DLD1 (cell line): ENCODE results near the gene SUB1.
"Not testable (repeated sequence)": the region's sequence is repeated elsewhere in the genome, so short reads cannot be mapped to it uniquely, and the experiment has no call there.

Experiments used
- in situ Hi-C: cut with HindIII; loops from 2 replicates; pipeline ENCODE4 v1.10.0; 2017; ENCODE audit warnings: low sequenced_read_pairs

The SUB1 gene

GRCh38 chr5:32598260-32598937 lies 13.0 kb downstream of the SUB1 start:
- in situ Hi-C loops, result no loop called here

DNA sequence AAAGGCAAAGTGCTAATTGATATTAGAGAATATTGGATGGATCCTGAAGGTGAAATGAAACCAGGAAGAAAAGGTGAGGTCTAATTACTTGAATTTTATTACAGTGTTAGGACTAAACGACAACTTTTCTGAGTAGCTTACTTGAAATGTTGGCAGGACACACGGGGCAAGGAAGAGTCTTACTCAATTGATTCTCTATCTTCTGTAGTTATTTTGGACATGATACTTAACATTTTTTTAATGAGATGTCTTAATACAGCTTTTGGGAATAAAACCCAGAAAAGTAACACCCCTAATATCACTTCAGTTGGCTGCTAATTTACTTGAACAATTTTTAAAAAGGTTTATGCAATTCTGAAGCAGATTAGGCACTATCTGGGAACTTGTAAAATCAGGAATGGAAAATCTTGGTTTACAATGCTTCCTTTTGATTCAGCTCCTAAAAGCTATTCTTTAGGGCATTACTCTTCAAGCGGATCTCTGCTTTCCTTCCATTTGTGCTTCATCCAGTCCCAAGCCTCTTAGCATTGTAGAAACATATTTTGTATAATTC lies 13.7 kb downstream of the SUB1 start:
- in situ Hi-C loops, result no loop called here

DNA sequence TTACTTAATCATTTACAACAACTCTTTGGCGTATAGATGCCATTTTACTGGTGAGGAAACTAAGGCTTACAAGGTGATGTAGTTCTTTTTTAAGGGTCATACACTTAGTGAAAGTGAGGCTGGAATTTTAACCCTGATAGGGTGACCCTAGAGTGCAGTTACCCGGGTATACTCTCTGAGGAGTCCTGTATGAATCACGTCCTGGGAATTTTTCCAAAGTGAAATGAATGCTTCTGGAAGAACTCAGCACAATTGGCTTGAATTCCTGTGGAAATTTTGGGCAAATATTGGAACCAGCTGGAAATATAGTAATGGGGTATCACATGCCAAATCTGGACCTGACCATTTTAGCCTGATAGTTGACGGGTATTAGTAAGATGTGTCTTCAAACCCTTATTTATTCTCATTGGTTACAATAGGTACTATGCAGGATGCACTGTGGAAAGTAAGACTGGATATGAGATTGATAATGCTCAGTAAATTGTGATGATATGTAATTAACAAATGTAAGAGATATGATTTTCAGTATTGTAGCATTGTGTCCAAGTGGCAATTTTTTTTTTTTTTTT lies 14.8 kb downstream of the SUB1 start:
- in situ Hi-C loops, result no loop called here

DNA sequence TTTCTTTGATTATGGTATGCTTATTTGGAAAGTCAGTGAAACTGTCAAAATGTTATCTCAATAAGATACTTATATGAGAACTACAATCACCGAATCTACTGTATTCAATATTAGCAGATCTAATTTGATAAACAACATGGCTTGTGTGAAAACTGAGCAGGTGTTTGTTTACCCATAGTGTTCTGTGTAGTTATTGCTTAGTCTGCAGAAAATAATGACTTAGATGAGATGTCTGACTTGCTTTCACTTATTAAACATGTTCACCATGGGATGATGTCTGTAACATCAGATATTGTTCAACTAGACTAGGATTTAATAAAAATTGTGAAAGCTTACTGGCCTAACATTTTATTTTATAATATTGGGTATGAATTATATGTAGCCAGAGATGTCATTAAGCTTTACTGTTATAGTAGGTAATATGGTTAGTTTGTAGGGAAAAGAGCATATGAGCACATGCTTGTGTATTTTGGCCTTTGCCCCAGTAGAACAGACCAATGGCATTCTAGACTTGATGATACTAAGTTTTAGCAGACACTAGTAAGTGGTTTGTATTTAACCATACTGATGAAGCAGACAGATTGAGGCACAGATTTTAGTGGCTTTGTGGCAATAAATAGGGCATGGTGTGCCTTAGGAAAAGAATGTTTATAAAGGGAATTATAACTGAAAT lies 16.4 kb downstream of the SUB1 start:
- in situ Hi-C loops, result no loop called here

GRCh38 chr5:32602906-32603305 lies 17.5 kb downstream of the SUB1 start:
- in situ Hi-C loops, result no loop called here

GRCh38 chr5:32604800-32605765 lies 19.7 kb downstream of the SUB1 start:
- in situ Hi-C loops, result no loop called here

DNA sequence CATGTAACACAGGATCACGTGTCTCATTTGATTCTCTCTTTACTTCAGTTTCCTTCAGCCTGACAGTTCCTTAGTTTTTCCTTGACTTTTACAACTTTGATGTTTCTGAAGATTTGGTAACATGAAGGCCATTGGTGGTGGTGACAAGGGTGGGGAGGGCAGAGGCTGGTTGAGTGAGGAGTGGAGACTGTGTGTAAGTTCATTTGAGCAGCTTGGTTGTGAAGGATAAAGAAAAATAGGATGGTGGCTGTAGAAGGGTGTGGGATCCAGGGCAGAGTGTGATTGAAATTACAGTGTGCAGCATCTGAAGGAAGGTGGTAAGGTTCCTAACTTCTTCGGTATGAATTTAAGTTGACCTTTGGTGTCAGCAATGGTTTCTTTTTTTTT lies 20.4 kb downstream of the SUB1 start:
- in situ Hi-C loops, result no loop called here

- in situ Hi-C loops, result no loop called here
These were observed 27.0 kb downstream of the SUB1 start for GRCh38 chr5:32612134-32612888.

- in situ Hi-C loops, result no loop called here
These were observed 27.8 kb downstream of the SUB1 start for GRCh38 chr5:32613050-32613672.

- in situ Hi-C loops, result no loop called here
These were observed 29.9 kb downstream of the SUB1 start for GRCh38 chr5:32615236-32615635.

- in situ Hi-C loops, result no loop called here
These were observed 33.6 kb downstream of the SUB1 start for GRCh38 chr5:32618962-32619361.

DNA sequence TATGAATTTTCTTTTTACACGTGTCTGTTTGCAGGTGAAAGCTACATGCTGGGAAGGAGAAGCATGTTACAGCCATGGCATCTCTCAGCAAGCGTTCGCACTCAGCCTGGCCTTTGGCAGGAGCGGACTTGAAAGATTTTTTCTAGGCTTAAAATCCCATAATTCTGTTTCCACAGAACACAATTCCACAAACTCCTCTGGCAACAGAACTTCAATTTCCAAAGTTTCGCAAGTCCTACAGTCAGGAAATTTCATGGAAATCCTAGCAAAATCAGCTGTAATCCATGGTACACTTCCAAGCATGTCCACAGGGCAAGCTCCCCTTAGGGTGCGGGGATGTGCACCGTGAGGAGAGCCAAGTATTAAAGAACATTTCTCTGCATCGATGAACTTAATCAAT lies 35.9 kb downstream of the SUB1 start:
- in situ Hi-C loops, result no loop called here

GRCh38 chr5:32625106-32625505 lies 39.7 kb downstream of the SUB1 start:
- in situ Hi-C loops, result no loop called here

DNA sequence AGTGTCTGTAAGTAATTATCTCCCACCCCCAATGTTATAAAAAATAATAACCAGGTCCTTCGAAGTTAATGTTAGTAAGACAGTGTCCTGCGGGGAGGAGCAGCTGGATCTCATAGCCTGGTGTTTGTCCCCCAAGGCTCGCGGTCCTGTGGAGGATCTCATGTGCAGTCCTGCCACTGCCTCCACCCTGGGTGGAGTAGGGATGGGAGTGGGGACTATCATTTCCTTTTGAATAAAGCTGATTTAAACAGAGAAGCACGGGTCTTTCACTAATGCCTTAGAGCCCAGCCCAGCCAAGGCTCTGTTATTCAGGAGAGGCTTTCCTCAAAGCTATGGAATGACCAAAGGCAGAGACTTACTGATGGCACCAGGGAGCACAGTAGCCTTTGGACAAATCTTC lies 40.2 kb downstream of the SUB1 start:
- in situ Hi-C loops, result no loop called here

DNA sequence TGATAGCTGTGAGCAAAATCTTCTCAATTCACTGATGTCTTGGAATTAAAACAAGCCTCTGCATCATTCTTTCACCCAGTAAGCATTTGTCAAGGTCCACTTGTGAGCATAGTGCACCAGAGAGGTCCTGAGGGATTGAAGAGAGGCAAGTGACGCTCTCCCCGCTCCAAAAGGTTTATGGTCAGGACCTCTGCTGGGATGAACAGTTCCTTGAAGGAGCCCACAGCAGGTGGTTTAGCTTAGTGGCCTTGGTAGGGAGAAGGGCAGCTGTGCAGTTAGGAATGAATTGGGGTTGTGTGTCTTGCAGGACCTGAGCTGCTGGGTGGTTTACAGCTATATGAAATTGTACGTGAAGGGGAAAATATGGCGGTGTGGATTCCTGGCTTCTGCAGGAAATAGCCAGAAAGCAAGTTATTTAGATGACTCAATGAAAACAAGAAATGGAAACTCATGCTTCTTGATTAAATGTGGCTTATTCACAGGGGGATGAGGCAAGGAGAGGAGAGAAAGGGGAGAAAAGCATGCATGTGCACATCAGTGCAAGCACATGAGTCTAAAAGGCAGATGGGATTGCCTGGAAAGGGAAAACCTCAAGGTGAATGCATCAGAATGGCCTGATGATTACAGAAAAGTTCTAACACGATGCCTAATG lies 42.0 kb downstream of the SUB1 start:
- in situ Hi-C loops, result no loop called here

DNA sequence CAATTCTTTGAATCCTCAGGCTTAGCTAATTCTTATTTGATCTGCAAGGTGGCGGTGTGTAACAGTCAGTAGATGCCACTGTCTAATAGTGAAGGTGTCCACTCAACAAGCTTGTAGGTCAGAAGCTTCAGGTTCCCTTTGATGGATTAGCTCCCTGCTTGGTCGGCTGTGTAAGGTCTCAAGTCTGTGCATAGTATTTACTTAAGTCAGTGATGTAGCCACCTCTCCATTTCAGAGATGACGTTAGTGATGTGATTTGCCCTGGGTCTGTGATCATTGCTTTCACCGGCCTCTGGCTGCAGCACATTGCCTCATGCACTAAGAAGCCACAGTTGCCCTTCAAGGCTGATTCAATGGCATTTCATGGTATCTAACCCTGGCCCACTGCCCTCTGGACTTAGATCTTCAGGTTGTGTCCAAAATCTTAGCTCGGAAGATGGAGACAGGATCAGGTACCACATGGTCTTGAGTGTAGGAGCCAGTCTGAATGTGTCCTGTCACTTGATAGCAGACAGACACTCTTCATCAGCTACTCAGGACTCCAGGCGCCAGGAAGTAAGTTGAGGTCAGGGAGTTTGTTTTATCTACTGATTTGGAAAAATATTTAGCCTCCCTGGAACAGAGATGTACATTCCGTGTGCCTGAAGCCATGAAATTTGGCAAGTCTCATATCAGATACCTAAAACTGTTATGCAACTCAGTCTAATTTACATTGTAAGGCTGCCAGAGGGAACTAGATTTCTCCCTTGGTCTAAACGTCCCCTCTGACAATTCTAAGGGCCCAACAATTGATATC lies 42.9 kb downstream of the SUB1 start:
- in situ Hi-C loops, result no loop called here

- in situ Hi-C loops, result no loop called here
These were observed 45.6 kb downstream of the SUB1 start for GRCh38 chr5:32630867-32631491.

DNA sequence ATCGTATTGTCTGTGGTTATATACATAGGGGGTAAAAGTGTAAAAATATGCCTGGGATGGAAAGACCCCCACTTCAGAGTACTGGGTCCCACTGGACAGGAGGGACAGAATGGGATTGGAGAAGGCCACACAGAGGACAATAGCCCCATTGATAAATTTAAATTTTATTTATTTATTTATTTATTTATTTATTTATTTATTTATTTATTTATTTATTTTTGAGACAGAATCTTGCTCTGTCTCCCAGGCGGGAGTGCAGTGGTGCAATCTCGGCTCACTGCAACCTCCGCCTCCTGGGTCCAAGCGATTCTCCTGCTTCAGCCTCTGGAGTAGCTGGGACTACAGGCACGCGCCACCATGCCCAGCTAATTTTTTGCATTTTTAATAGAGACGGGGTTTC lies 47.7 kb downstream of the SUB1 start:
- in situ Hi-C loops, result not testable (repeated sequence)
